HG03066 (cell line): Measurements from ENCODE around the gene TIMP2.

ENCODE experiments used
- ATAC-seq: cut with Tn5 transposase; IDR thresholded peaks from one replicate; pipeline ENCODE4 v1.9.1; 2021; ENCODE audit warnings: low read depth; ENCODE audit not compliant: unreplicated experiment

The TIMP2 gene

GRCh38 chr17:78821961-78822360 is 103.2 kb downstream of the TIMP2 start:
- no peak for ATAC-seq

- no peak for ATAC-seq
Measured at GRCh38 chr17:78820841-78821240, 104.3 kb downstream of the TIMP2 start.

- ATAC-seq: no peak
Measured at GRCh38 chr17:78819806-78820792, 105.1 kb downstream of the TIMP2 start.

- ATAC-seq: no peak
Measured at GRCh38 chr17:78819402-78819801, 105.8 kb downstream of the TIMP2 start.

- no peak for ATAC-seq
Measured at GRCh38 chr17:78818932-78819331, 106.3 kb downstream of the TIMP2 start.

- no peak for ATAC-seq
Measured at GRCh38 chr17:78818152-78818846, 106.9 kb downstream of the TIMP2 start.

- no peak for ATAC-seq
Measured at GRCh38 chr17:78817123-78817522, 108.1 kb downstream of the TIMP2 start.

- ATAC-seq: no peak
Measured at GRCh38 chr17:78815696-78816095, 109.5 kb downstream of the TIMP2 start.

GRCh38 chr17:78812855-78813254 is 112.3 kb downstream of the TIMP2 start:
- no peak for ATAC-seq

GRCh38 chr17:78808163-78808562 is 117.0 kb downstream of the TIMP2 start:
- ATAC-seq: no peak

- no peak for ATAC-seq
Measured at GRCh38 chr17:78806451-78806850, 118.7 kb downstream of the TIMP2 start.

- no peak for ATAC-seq
Measured at GRCh38 chr17:78805301-78805700, 119.9 kb downstream of the TIMP2 start.

GRCh38 chr17:78804777-78805176 is 120.4 kb downstream of the TIMP2 start:
- no peak for ATAC-seq

- no peak for ATAC-seq
Measured at GRCh38 chr17:78803186-78803845, 121.9 kb downstream of the TIMP2 start.
